Sigmoid colon (tissue), 7 donors: ENCODE data around the gene BDNF. TPM values are rescaled to one million over a fixed set of nuclear protein-coding genes. Genes with fewer than 3 reads are reported as not detected.

Source experiments
- DNase-seq: peaks from one replicate; pipeline ENCODE4 v3.0.0-alpha.2; 2019
- H3K27ac ChIP-seq, 4 donors: fragments of 200-600 bp; sonication (generic); one replicate each; pipeline ENCODE4 v1.5.1; 2016 to 2019; ENCODE audit warnings: mild to moderate bottlenecking in 1 of 4
- H3K27me3 ChIP-seq, 3 donors: fragments of 200-600 bp; sonication (generic); one replicate each; pipeline ENCODE4 v1.5.1; 2019; ENCODE audit warnings: mild to moderate bottlenecking in 1 of 3
- H3K36me3 ChIP-seq, 4 donors: fragments of 200-600 bp; sonication (generic); one replicate each; pipeline ENCODE4 v1.5.1; 2016 to 2019
- H3K4me1 ChIP-seq, 4 donors: fragments of 200-600 bp; sonication (generic); one replicate each; pipeline ENCODE4 v1.5.1; 2017 to 2019
- H3K4me3 ChIP-seq, 4 donors: fragments of 200-600 bp; sonication (generic); one replicate each; pipeline ENCODE4 v1.5.1; 2017 to 2019; ENCODE audit warnings: mild to moderate bottlenecking in 2 of 4, moderate library complexity in 1 of 4
- H3K9me3 ChIP-seq, 4 donors: fragments of 200-600 bp in 3 of 4; sonication (generic) in 3 of 4; one replicate each; pipeline versions ENCODE4 v1.5.1 to v1.6.1; 2013 to 2019
- EP300 ChIP-seq, 4 donors: sonication (generic); formaldehyde crosslinking; IDR thresholded peaks; one replicate each; pipeline ENCODE4 v1.6.1; 2017; ENCODE audit warnings: antibody characterized with exemption in 4 of 4
- POLR2A ChIP-seq, 2 donors: fragments of 450-650 bp; IDR thresholded peaks; one replicate each; pipeline ENCODE4 v1.6.1; 2016; ENCODE audit warnings: antibody characterized with exemption in 2 of 2, mild to moderate bottlenecking in 2 of 2, moderate library complexity in 2 of 2
- POLR2AphosphoS5 ChIP-seq, 4 donors: sonication (generic); formaldehyde crosslinking; IDR thresholded peaks; one replicate each; pipeline ENCODE4 v1.6.1; 2017; ENCODE audit warnings: antibody characterized with exemption in 4 of 4
- WGBS, 2 donors: extraction: QIAGEN DNeasy Blood & Tissue Kit; methylation state at CpG; one replicate each; pipeline ENCODE4 v1.1.7; 2013; 5-methylcytosine and 5-hydroxymethylcytosine counted together
- intact Hi-C: fragments of 100-400 bp; cut with DNase I; formaldehyde crosslinking; loops from one replicate; pipeline ENCODE4 v1.15.1; 2023
- polyA plus RNA-seq, 3 donors: library from polyadenylated mRNA; stranded (reverse); fragments of 200-250 nt; gene quantifications; one replicate each; pipeline ENCODE4 v1.2.3, GENCODE V29; 2013
- total RNA-seq, 4 donors: library from RNA; depleted of rRNA; stranded (reverse); fragments of >200 nt; gene quantifications; one replicate each; pipeline ENCODE4 v1.1.0, GENCODE V29; 2016
- TF ChIP-seq, protein P1 (sequence below), 4 experiments: fragments of 450-650 bp in 3 of 4; fragments of 200-600 bp in 1 of 4; IDR thresholded peaks; one replicate each; pipeline ENCODE4 v1.5.1; 2016 to 2019; ENCODE audit warnings: antibody characterized with exemption in 4 of 4, mild to moderate bottlenecking in 3 of 4, moderate library complexity in 2 of 4
- donor health status: healthy with polysubstance abuse.
- donor health status: Bipolar disorder and iron deficiency.
- donor health status: healthy.

The BDNF gene
- total and polyA plus RNA-seq, 7 donors: 0.10 to 1.1 (median 0.49) TPM; not detected in 2

DNA sequence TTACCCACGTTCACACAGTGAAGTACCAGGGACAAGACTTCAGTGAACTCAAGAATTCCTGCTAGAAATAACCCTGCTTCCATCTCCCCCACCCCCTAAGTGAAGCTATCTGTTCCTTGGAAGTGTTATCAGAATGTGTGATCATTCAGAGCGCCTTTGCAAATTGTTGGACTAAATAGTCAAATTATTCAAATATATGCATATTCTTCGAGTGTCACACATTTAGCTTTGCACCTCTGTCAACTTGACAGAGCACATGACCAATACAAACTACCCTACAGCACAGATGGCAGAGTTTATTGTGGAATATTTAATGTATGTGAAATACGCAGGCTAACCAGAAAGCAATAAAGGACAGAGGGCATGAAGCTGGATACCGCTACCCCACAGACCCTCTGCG is 2.6 kb upstream of the BDNF start:
- H3K9me3 ChIP-seq: no peaks in the 10 kb centered on the region
- peaks cover 8 to 61% (median 45%) of the 10 kb centered on the region in 3 donors for H3K27me3 ChIP-seq
- WGBS, 2 donors: 29 to 44% methylated on average over 6 of the region's 6 CpGs
- no peaks in the 10 kb centered on the region for H3K36me3 ChIP-seq
- intact Hi-C loops: no loop called here
- peaks cover 0 to 38% (median 35%) of the 10 kb centered on the region in 4 donors for H3K4me1 ChIP-seq
- H3K27ac ChIP-seq: no peak overlapping the region
- TF ChIP-seq, protein P1, sequence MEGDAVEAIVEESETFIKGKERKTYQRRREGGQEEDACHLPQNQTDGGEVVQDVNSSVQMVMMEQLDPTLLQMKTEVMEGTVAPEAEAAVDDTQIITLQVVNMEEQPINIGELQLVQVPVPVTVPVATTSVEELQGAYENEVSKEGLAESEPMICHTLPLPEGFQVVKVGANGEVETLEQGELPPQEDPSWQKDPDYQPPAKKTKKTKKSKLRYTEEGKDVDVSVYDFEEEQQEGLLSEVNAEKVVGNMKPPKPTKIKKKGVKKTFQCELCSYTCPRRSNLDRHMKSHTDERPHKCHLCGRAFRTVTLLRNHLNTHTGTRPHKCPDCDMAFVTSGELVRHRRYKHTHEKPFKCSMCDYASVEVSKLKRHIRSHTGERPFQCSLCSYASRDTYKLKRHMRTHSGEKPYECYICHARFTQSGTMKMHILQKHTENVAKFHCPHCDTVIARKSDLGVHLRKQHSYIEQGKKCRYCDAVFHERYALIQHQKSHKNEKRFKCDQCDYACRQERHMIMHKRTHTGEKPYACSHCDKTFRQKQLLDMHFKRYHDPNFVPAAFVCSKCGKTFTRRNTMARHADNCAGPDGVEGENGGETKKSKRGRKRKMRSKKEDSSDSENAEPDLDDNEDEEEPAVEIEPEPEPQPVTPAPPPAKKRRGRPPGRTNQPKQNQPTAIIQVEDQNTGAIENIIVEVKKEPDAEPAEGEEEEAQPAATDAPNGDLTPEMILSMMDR (IDR thresholded peaks at IDR 0.05): no peak
- TF ChIP-seq EP300 (IDR thresholded peaks at IDR 0.05) (no peak), POLR2A (IDR thresholded peaks at IDR 0.05) (no peak), POLR2AphosphoS5 (IDR thresholded peaks at IDR 0.05) (no peak)
- H3K4me3 ChIP-seq: no peak overlapping the region
- no peak for DNase-seq

DNA sequence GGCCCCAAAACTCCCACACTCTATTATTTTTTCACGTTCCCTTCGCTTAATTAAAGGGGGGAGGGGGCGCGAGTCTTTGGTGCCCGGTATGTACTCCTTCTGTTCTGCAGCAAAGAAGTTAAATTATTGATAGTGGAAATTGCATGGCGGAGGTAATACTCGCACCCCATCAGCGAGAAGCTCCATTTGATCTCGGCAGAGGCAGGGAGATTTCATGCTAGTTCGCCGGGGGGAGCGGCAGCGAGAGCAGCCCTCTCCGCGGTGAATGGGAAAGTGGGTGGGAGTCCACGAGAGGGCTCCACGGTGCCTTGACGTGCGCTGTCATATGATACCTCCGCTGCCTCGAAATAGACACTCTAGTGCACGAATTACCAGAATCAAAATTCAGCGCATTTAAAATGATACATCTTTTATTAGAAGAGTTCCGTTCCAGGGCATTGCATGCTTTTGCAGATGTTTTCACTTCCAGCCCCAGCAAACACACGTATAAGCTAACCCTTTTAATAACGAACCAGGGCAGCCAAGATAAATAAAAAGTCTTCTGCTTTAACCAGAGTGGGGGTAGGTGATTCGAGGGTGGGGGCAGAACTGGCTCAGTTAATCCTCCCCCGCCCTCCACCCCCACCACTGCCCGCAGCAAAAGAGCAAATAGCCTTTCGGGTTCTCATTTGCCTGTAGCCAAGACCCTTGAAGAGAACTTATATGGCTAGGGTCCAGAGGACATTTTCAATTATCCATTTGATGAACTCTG is 1.3 kb upstream of the BDNF start:
- no peak for DNase-seq
- H3K4me3 ChIP-seq: peak overlapping the region in 3 of 4 donors; percentile 47 to 57 (median 55)
- WGBS, 2 donors: 2% methylated on average over 30 of the region's 30 CpGs
- H3K27ac ChIP-seq: no peak overlapping the region
- no peaks in the 10 kb centered on the region for H3K9me3 ChIP-seq
- no peaks in the 10 kb centered on the region for H3K36me3 ChIP-seq
- H3K27me3 ChIP-seq: peaks cover 18 to 74% (median 54%) of the 10 kb centered on the region in 3 donors
- TF ChIP-seq EP300 (IDR thresholded peaks at IDR 0.05) (no peak), POLR2AphosphoS5 (IDR thresholded peaks at IDR 0.05) (peak in 1 of 4 donors; percentile 27)
- intact Hi-C loops: no loop called here
- peaks cover 3 to 38% (median 35%) of the 10 kb centered on the region in 4 donors for H3K4me1 ChIP-seq

DNA sequence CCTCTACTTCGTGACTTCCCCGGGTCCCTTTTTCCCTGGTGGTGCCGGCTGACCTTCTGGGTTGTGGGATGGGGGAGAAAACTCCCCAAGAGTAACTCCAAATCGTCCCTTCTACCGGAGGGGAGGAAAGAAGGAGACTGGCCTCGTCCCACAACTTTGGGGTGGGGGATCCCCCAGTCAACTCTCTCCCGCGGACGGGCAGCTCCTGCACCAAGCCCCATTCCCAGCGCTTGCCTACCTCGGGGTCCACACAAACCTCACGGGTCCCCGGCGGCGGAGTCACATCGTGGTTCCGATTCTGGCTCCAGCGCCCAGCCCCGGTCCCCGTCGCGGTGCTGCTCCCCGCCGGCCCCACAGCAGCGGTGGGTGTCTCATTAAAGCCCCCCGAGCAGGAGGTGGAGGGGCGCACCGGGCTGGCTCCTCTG is 317 bp downstream of the BDNF start:
- Histone ChIP-seq H3K27me3 (peaks cover 23 to 90% (median 57%) of the 10 kb centered on the region in 3 donors), H3K36me3 (no peaks in the 10 kb centered on the region), H3K9me3 (no peaks in the 10 kb centered on the region), H3K4me1 (peaks cover 3 to 38% (median 35%) of the 10 kb centered on the region in 4 donors), H3K4me3 (peak overlapping the region; percentile 34 to 57 (median 51)), H3K27ac (peak overlapping the region in 1 of 4 donors; percentile 59)
- WGBS, 2 donors: 1% methylated on average over 28 of the region's 28 CpGs
- intact Hi-C loops: loop anchor here (2.0 to 5.0 kb wide), 3 partner anchors 997 to 1632 kb away; no protein-coding TSS in a partner anchor
- TF ChIP-seq, protein P1 (IDR thresholded peaks at IDR 0.05): no peak
- no peak for TF ChIP-seq POLR2A (IDR thresholded peaks at IDR 0.05)
- TF ChIP-seq EP300 (IDR thresholded peaks at IDR 0.05): no peak
- TF ChIP-seq POLR2AphosphoS5 (IDR thresholded peaks at IDR 0.05): no peak
- DNase-seq: no peak

DNA sequence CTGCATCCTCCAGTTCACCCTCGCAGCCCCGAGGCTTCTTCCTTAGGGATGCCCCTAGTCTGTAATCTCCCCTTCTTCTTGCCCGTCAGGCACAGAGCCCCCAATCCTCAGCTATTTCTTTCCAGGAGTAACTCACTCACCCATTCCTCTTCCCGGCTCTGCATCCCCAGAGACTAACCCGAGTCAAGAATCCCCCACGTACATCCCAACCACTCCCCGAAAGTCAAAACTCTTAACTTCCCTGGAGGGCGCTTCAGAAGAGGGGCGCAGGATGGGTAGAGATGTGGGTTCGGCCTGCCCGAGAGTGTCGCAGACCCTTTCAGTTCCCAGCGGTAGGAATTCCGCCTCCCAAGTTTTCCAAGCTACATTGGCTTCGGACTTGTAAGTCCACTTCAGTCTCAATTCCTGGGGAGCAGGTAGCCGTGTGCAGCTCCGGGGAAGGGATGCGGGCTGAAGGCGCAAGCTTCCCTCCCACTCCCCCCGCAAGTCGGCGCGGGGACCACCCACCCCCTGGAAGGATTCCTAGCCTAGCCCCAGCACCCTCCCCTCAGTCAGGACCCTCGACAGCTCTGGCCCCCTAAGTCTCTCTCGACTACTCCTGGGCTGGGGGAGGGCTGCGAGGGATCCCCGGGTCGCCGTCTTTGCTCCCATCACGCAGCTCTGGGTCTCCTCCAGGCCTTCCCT is 871 bp downstream of the BDNF start:
- 2 to 3% methylated on average over 30 of the region's 30 CpGs for WGBS, 2 donors
- H3K4me1 ChIP-seq: peaks cover 3 to 38% (median 35%) of the 10 kb centered on the region in 4 donors
- DNase-seq: no peak
- no peaks in the 10 kb centered on the region for H3K9me3 ChIP-seq
- peaks cover 23 to 93% (median 57%) of the 10 kb centered on the region in 3 donors for H3K27me3 ChIP-seq
- no peak for TF ChIP-seq POLR2AphosphoS5 (IDR thresholded peaks at IDR 0.05)
- TF ChIP-seq, protein P1 (IDR thresholded peaks at IDR 0.05): peak in 2 of 4 experiments; percentile 1 to 9
- no peak for TF ChIP-seq POLR2A (IDR thresholded peaks at IDR 0.05)
- TF ChIP-seq EP300 (IDR thresholded peaks at IDR 0.05): no peak
- intact Hi-C loops: loop anchor here (2.0 to 5.0 kb wide), 3 partner anchors 998 to 1633 kb away; no protein-coding TSS in a partner anchor
- peak overlapping the region; percentile 34 to 57 (median 51) for H3K4me3 ChIP-seq
- no peaks in the 10 kb centered on the region for H3K36me3 ChIP-seq
- H3K27ac ChIP-seq: peak overlapping the region in 1 of 4 donors; percentile 59

DNA sequence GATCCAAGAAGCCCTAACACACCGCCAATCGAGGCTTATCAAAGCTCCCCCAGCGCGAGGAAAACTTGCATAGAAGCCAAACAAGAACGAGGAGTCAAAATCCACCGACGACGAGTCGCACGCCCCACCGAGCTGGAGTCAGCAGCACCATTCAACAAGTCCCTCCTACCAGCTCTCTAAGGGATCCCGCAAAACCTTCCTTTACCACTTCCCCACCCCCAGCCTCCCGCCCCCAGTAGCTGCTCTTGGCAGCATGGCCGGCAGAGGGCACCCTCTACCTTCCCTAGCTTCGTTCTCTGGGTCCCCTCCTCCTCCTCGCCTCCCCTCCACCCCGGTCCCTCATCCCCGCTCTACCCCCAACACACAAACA is 1.4 kb downstream of the BDNF start:
- H3K27me3 ChIP-seq: peaks cover 23 to 91% (median 57%) of the 10 kb centered on the region in 3 donors
- DNase-seq: peak; percentile 77
- no peak for TF ChIP-seq EP300 (IDR thresholded peaks at IDR 0.05)
- TF ChIP-seq, protein P1 (IDR thresholded peaks at IDR 0.05): peak; percentile 9 to 84 (median 48)
- WGBS, 2 donors: 2 to 3% methylated on average over 18 of the region's 18 CpGs
- H3K4me1 ChIP-seq: peaks cover 3 to 38% (median 35%) of the 10 kb centered on the region in 4 donors
- H3K36me3 ChIP-seq: no peaks in the 10 kb centered on the region
- intact Hi-C loops: loop anchor here (2.0 to 5.0 kb wide), 3 partner anchors 998 to 1633 kb away; no protein-coding TSS in a partner anchor
- peak overlapping the region; percentile 34 to 57 (median 51) for H3K4me3 ChIP-seq
- H3K27ac ChIP-seq: peak overlapping the region in 1 of 4 donors; percentile 59
- no peaks in the 10 kb centered on the region for H3K9me3 ChIP-seq
